ENCODE measurements around the gene PRR30.
"Not testable (repeated sequence)": the region's sequence is repeated elsewhere in the genome, so short reads cannot be mapped to it uniquely, and the experiment has no call there.

DNA sequence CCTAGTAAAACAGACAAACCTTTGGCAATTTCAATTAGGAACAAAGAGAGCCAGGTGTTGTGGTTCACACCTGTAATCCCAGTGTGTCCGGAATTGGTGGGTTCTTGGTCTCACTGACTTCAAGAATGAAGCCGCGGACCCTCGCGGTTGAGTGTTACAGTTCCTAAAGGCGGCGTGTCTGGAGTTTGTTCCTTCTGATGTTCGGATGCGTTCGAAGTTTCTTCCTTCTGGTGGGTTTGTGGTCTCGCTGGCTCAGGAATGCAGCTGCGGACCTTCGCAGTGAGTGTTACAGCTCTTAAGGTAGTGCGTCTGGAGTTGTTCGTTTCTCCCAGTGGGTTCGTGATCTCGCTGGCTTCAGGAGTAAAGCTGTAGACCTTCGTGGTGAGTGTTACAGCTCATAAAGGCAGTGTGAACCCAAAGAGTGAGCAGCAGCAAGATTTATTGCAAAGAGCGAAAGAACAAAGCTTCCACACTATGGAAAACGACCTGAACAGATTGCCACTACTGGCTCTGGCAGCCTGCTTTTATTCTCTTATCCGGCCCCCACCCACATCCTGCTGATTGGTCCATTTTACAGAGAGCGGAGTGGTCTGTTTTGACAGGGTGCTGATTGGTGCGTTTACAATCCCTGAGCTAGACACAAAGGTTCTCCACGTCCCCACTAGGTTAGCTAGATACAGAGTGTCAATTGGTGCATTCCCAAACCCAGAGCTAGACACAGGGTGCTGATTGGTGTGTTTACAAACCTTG is 28.4 kb downstream of the PRR30 start:
- TF ChIP-seq, protein P1, sequence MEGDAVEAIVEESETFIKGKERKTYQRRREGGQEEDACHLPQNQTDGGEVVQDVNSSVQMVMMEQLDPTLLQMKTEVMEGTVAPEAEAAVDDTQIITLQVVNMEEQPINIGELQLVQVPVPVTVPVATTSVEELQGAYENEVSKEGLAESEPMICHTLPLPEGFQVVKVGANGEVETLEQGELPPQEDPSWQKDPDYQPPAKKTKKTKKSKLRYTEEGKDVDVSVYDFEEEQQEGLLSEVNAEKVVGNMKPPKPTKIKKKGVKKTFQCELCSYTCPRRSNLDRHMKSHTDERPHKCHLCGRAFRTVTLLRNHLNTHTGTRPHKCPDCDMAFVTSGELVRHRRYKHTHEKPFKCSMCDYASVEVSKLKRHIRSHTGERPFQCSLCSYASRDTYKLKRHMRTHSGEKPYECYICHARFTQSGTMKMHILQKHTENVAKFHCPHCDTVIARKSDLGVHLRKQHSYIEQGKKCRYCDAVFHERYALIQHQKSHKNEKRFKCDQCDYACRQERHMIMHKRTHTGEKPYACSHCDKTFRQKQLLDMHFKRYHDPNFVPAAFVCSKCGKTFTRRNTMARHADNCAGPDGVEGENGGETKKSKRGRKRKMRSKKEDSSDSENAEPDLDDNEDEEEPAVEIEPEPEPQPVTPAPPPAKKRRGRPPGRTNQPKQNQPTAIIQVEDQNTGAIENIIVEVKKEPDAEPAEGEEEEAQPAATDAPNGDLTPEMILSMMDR (IDR thresholded peaks at IDR 0.05 in 4 of 5, conservative IDR thresholded peaks at IDR 0.05 in 1 of 5) = not testable (repeated sequence)
- TF ChIP-seq POLR2A (IDR thresholded peaks at IDR 0.05) = not testable (repeated sequence)
